IMR-90 (cell line): ENCODE data around the gene RNFT2. TPM values are rescaled to one million over a fixed set of nuclear protein-coding genes. Genes with fewer than 3 reads are reported as not detected.

ENCODE experiments used
- ATAC-seq: fragments of 200-7000 bp; cut with Tn5 transposase; 2 replicates; pipeline ENCODE4 v1.9.1; 2020; ENCODE audit warnings: low read depth, mild to moderate bottlenecking, moderate library complexity
- BruUV-seq: library from RNA; stranded (reverse); fragments of 400-500 nt; replicated peaks from 2 replicates; lab custom pipeline; 2021; lab: Mats Ljungman, UMichigan
- CTCF ChIA-PET: fragments of 300-600 bp; formaldehyde crosslinking; extraction: SDS; loops from one replicate; lab custom pipeline; 2021; ENCODE audit warnings: antibody characterized with exemption; lab: Yijun Ruan, JAX
- POLR2A ChIA-PET: fragments of 300-600 bp; sonication (Branson Sonifier 250); formaldehyde crosslinking; loops from one replicate; lab custom pipeline; 2022; ENCODE audit warnings: antibody characterized with exemption; ENCODE audit not compliant: unreplicated experiment; lab: Charles Lee
- DNase-seq: peaks from one replicate; pipeline ENCODE4 v3.0.0; 2013
- H2AFZ ChIP-seq: replicated peaks from 2 replicates; pipeline ENCODE3; 2013; ENCODE audit warnings: low read length, mild to moderate bottlenecking; ENCODE audit not compliant: poor library complexity
- H2AK5ac ChIP-seq: 2 replicates; pipeline ENCODE4 v1.6.1; 2013; ENCODE audit warnings: low read depth, low read length, inconsistent platforms
- H2AK9ac ChIP-seq: replicated peaks from 2 replicates; pipeline ENCODE3; 2013; ENCODE audit warnings: mild to moderate bottlenecking, low read depth, low read length, moderate library complexity; ENCODE audit not compliant: poor library complexity
- H2BK120ac ChIP-seq: 2 replicates; pipeline ENCODE4 v1.6.1; 2013; ENCODE audit warnings: low read depth, low read length, inconsistent platforms
- H2BK15ac ChIP-seq: 3 replicates; pipeline ENCODE4 v1.6.1; 2013; ENCODE audit warnings: low read depth, low read length, inconsistent platforms
- H2BK20ac ChIP-seq: 2 replicates; pipeline ENCODE4 v1.6.1; 2013; ENCODE audit warnings: low read depth, mild to moderate bottlenecking, inconsistent platforms, low read length, moderate library complexity
- H2BK5ac ChIP-seq: 2 replicates; pipeline ENCODE4 v1.6.1; 2013; ENCODE audit warnings: mild to moderate bottlenecking, low read depth, low read length, inconsistent platforms; ENCODE audit not compliant: poor library complexity, severe bottlenecking
- H3K14ac ChIP-seq: replicated peaks from 2 replicates; pipeline ENCODE4 v1.6.1; 2013; ENCODE audit warnings: low read depth, low read length, inconsistent platforms
- H3K18ac ChIP-seq: 2 replicates; pipeline ENCODE4 v1.6.1; 2013; ENCODE audit warnings: low read depth, low read length, control low read depth
- H3K23ac ChIP-seq: 2 replicates; pipeline ENCODE4 v1.6.1; 2013; ENCODE audit warnings: low read depth, low read length, inconsistent platforms
- H3K27ac ChIP-seq: 2 replicates; pipeline ENCODE4 v1.5.1; 2013; ENCODE audit warnings: mild to moderate bottlenecking, control low read depth, low read length; ENCODE audit not compliant: insufficient read depth
- H3K27me3 ChIP-seq: 2 replicates; pipeline ENCODE4 v1.6.1; 2013; ENCODE audit warnings: low read length; ENCODE audit not compliant: control insufficient read depth, insufficient read depth
- H3K36me3 ChIP-seq: 2 replicates; pipeline ENCODE4 v1.6.1; 2013; ENCODE audit warnings: low read length, mixed read lengths; ENCODE audit not compliant: control insufficient read depth, insufficient read depth
- H3K4ac ChIP-seq: 2 replicates; pipeline ENCODE4 v1.6.1; 2013; ENCODE audit warnings: low read depth, low read length, inconsistent platforms
- H3K4me1 ChIP-seq: 2 replicates; pipeline ENCODE4 v1.6.1; 2013; ENCODE audit warnings: low read length, mixed read lengths; ENCODE audit not compliant: control insufficient read depth, insufficient read depth
- H3K4me2 ChIP-seq: 2 replicates; pipeline ENCODE4 v1.6.1; 2013; ENCODE audit warnings: low read depth, mild to moderate bottlenecking, control low read depth, low read length, moderate library complexity
- H3K4me3 ChIP-seq: 2 replicates; pipeline ENCODE4 v1.5.1; 2013; ENCODE audit warnings: low read depth, mild to moderate bottlenecking, control low read depth, low read length, moderate library complexity; ENCODE audit not compliant: insufficient read depth
- H3K56ac ChIP-seq: 2 replicates; pipeline ENCODE4 v1.6.1; 2013; ENCODE audit warnings: low read length, inconsistent platforms; ENCODE audit not compliant: insufficient read depth; ENCODE audit errors: extremely low read depth
- H3K79me1 ChIP-seq, 2 experiments: 2 replicates each; pipeline ENCODE4 v1.6.1; 2013; ENCODE audit warnings: low read length in 2 of 2, inconsistent platforms in 1 of 2, low read depth in 1 of 2
- H3K9ac ChIP-seq: 2 replicates; pipeline ENCODE4 v1.6.1; 2013; ENCODE audit warnings: low read depth, low read length, control low read depth
- H3K9me1 ChIP-seq: 2 replicates; pipeline ENCODE4 v1.6.1; 2013; ENCODE audit warnings: low read length, inconsistent platforms; ENCODE audit not compliant: insufficient read depth
- H3K9me3 ChIP-seq: 2 replicates; pipeline ENCODE4 v1.6.1; 2013; ENCODE audit warnings: low read length; ENCODE audit not compliant: control insufficient read depth, insufficient read depth
- H4K20me1 ChIP-seq: 2 replicates; pipeline ENCODE4 v1.6.1; 2013; ENCODE audit warnings: low read length, inconsistent platforms; ENCODE audit not compliant: insufficient read depth
- H4K5ac ChIP-seq: 2 replicates; pipeline ENCODE4 v1.6.1; 2013; ENCODE audit warnings: mild to moderate bottlenecking, low read depth, low read length, control low read depth
- H4K8ac ChIP-seq, 2 experiments: 2 replicates each; pipeline ENCODE4 v1.6.1; 2013; ENCODE audit warnings: low read depth in 2 of 2, low read length in 2 of 2, control low read depth in 1 of 2, inconsistent platforms in 1 of 2
- H4K91ac ChIP-seq: 2 replicates; pipeline ENCODE4 v1.6.1; 2013; ENCODE audit warnings: low read depth, low read length, inconsistent platforms; ENCODE audit not compliant: insufficient read depth
- MAZ ChIP-seq: IDR thresholded peaks from 2 replicates; pipeline ENCODE4 v1.6.1; 2012; ENCODE audit warnings: low read depth, mild to moderate bottlenecking, low read length, improper control_type of control experiment, moderate library complexity, borderline replicate concordance
- SMC3 ChIP-seq: fragments of 150-350 bp; IDR thresholded peaks from 2 replicates; pipeline ENCODE4 v1.6.1; 2016; ENCODE audit warnings: low read depth, mild to moderate bottlenecking, antibody characterized with exemption, low read length, moderate library complexity
- WGBS, 2 experiments: methylation state at CpG; one replicate each; pipeline versions ENCODE4 v1.1.5 to v1.1.7; 2013; ENCODE audit warnings: missing lambda C conversion rate in 2 of 2; ENCODE audit not compliant: insufficient read length in 1 of 2; ENCODE audit errors: extremely low coverage in 2 of 2; 5-methylcytosine and 5-hydroxymethylcytosine counted together
- dilution Hi-C: fragments of 300-500 bp; cut with HindIII; formaldehyde crosslinking; loops from one replicate; pipeline ENCODE4 v1.14.3; 2018; ENCODE audit warnings: low sequenced_read_pairs; ENCODE audit not compliant: unreplicated experiment
- in situ Hi-C: fragments of 300-500 bp; cut with MboI; formaldehyde crosslinking; loops from 3 replicates; pipeline ENCODE4 v1.14.3; 2019; ENCODE audit warnings: low sequenced_read_pairs, inconsistent platforms, mixed read lengths
- intact Hi-C: fragments of 100-400 bp; cut with micrococcal nuclease; formaldehyde crosslinking; loops from 2 replicates; pipeline ENCODE4 v1.10.0; 2022
- polyA plus RNA-seq, 3 experiments: library from polyadenylated mRNA; depleted of rRNA; stranded (reverse); fragments of >200 nt; gene quantifications; 2 replicates each; pipeline ENCODE4 v1.2.3, GENCODE V29; 2012; ENCODE audit warnings: low replicate concordance in 1 of 3
- total RNA-seq: library from RNA; depleted of rRNA; stranded (reverse); fragments of >200 nt; gene quantifications from 2 replicates; pipeline ENCODE4 v1.2.3, GENCODE V29; 2012

Gene RNFT2
- total and polyA plus RNA-seq, 2 of the 4 experiments (the other 2 are of a cell fraction), result 1.6 to 2.3 TPM

GRCh38 chr12:116832353-116832752, 94.2 kb downstream of the RNFT2 start:
- no peak for TF ChIP-seq MAZ
- no peak for TF ChIP-seq SMC3
- Histone ChIP-seq H2BK20ac (no peak overlapping the region), H2BK5ac (no peak overlapping the region), H2AFZ (no peak overlapping the region), H2BK120ac (no peak overlapping the region), H4K8ac (no peak overlapping the region), H4K5ac (no peak overlapping the region), H3K4ac (no peak overlapping the region), H3K23ac (no peak overlapping the region), H3K9me1 (no peaks in the 10 kb centered on the region), H4K20me1 (no peaks in the 10 kb centered on the region), H3K27me3 (no peaks in the 10 kb centered on the region; the same call in 1 of the 2 replicates), H3K9ac (no peak overlapping the region), H3K4me1 (no peaks in the 10 kb centered on the region), H2AK5ac (no peak overlapping the region), H2BK15ac (no peak overlapping the region), H3K36me3 (no peaks in the 10 kb centered on the region), H3K79me1 (no peaks in the 10 kb centered on the region), H3K56ac (no peak overlapping the region), H3K4me2 (no peak overlapping the region), H3K9me3 (no peaks in the 10 kb centered on the region), H3K14ac (no peak overlapping the region), H4K91ac (no peak overlapping the region), H3K4me3 (no peak overlapping the region), H3K27ac (no peak overlapping the region), H3K18ac (no peak overlapping the region), H2AK9ac (no peak overlapping the region)
- ChIA-PET POLR2A (no interaction called here), CTCF (no interaction called here)
- no peak for DNase-seq
- BruUV-seq, result no TSS peak
- intact Hi-C loops (no loop called here), dilution Hi-C loops (no loop called here), in situ Hi-C loops (no loop called here)
- no CpG with 5 or more reads among the region's 6 CpGs for WGBS, 2 experiments
- ATAC-seq, result no peak
